22Rv1 (cell line): ENCODE measurements around the gene FCHSD2.

Experiments
- CTCF ChIP-seq: fragments of 450-650 bp; IDR thresholded peaks from 2 replicates; pipeline ENCODE4 v1.5.1; 2017; ENCODE audit warnings: mild to moderate bottlenecking
- ZFX ChIP-seq: fragments of 450-650 bp; IDR thresholded peaks from 2 replicates; pipeline ENCODE4 v1.6.1; 2017; ENCODE audit warnings: antibody characterized with exemption, borderline replicate concordance

- TF ChIP-seq CTCF: no peak
- no peak for TF ChIP-seq ZFX
Observed at GRCh38 chr11:73040046-73040445, 102.1 kb downstream of the FCHSD2 start.
